ENCODE measurements around the gene PNPLA2.

DNA sequence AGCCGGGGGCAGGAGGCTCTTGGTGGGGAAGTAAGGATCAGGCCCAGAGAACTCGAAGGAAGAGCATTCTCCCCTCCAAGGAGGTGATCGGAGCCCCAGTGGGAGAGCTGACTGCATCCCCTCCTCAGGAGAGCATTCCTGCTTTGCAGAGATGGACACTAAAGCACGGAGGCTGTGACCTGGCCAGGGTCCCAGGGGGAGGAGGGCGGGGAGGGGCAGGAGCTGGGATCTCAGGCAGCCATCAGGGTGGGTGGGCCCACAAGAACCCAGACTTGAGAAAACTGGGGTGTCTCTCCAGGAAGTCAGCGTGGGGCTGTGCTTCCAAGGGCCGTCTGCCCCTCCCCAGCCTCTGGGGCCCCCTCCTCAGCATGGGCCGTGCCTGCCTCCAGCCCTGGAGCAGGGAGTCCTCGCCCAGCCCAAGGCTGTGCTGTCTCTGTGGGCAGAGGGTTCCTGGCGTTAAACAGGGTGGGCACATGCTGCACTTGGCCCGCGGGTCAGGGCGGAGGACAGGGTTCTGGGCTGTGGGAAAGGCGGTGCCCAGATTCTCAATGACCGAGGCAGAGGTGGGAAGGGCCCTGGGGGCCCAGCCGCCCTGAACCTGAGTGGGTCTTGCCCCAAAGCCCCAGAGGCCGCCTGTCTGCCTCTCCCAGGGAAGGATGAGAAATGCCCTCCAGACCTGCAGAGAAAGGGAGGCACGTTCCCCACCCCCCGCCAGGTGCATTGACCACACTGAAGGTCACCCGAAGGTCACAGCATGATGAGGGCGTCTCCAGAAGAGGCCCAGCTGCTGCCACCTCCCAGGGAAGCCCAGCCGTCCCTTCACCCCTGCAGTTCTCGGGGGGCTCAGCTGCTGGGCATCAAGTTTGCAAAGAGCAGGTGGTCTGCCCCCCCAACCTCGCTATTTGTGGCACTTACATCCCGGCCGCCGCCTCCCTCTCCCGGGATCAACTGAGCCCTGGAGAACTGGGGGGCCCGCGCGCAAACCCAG, 29.5 kb upstream of the PNPLA2 start:
- TF ChIP-seq POLR2A (IDR thresholded peaks at IDR 0.05), result no peak
- TF ChIP-seq, protein P1, sequence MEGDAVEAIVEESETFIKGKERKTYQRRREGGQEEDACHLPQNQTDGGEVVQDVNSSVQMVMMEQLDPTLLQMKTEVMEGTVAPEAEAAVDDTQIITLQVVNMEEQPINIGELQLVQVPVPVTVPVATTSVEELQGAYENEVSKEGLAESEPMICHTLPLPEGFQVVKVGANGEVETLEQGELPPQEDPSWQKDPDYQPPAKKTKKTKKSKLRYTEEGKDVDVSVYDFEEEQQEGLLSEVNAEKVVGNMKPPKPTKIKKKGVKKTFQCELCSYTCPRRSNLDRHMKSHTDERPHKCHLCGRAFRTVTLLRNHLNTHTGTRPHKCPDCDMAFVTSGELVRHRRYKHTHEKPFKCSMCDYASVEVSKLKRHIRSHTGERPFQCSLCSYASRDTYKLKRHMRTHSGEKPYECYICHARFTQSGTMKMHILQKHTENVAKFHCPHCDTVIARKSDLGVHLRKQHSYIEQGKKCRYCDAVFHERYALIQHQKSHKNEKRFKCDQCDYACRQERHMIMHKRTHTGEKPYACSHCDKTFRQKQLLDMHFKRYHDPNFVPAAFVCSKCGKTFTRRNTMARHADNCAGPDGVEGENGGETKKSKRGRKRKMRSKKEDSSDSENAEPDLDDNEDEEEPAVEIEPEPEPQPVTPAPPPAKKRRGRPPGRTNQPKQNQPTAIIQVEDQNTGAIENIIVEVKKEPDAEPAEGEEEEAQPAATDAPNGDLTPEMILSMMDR (IDR thresholded peaks at IDR 0.05), result no peak
- TF ChIP-seq POLR2AphosphoS5 (IDR thresholded peaks at IDR 0.05), result no peak
